ENCODE results near the gene PCLO.
"Not testable (repeated sequence)": the region's sequence is repeated elsewhere in the genome, so short reads cannot be mapped to it uniquely, and the experiment has no call there.

The PCLO gene

GRCh38 chr7:82723411-82723810 lies 439.3 kb downstream of the PCLO start:
- no peak overlapping the region for H3K27ac ChIP-seq (ENCODE audit: low read length)
- no peaks in the 10 kb centered on the region for H3K4me1 ChIP-seq (ENCODE audit: control insufficient read depth in 1 of 2, insufficient read depth in 2 of 2, low read length in 2 of 2)
- H3K27me3 ChIP-seq (ENCODE audit: low read depth, low read length), result no peaks in the 10 kb centered on the region
- no peaks in the 10 kb centered on the region for H3K9me3 ChIP-seq (ENCODE audit: control insufficient read depth in 1 of 2, low read length in 2 of 2)
- no peaks in the 10 kb centered on the region for H3K36me3 ChIP-seq (ENCODE audit: control insufficient read depth in 1 of 2, insufficient read depth in 2 of 2, low read length in 2 of 2)
- H3K4me3 ChIP-seq (ENCODE audit: low read depth in 1 of 2, low read length in 2 of 2), result no peak overlapping the region

- H3K27me3 ChIP-seq (ENCODE audit: low read depth, low read length), result no peaks in the 10 kb centered on the region
- no peaks in the 10 kb centered on the region for H3K4me1 ChIP-seq (ENCODE audit: control insufficient read depth in 1 of 2, insufficient read depth in 2 of 2, low read length in 2 of 2)
- H3K36me3 ChIP-seq (ENCODE audit: control insufficient read depth in 1 of 2, insufficient read depth in 2 of 2, low read length in 2 of 2), result no peaks in the 10 kb centered on the region
- H3K27ac ChIP-seq (ENCODE audit: low read length), result no peak overlapping the region
- no peak overlapping the region for H3K4me3 ChIP-seq (ENCODE audit: low read depth in 1 of 2, low read length in 2 of 2)
- H3K9me3 ChIP-seq (ENCODE audit: control insufficient read depth in 1 of 2, low read length in 2 of 2), result no peaks in the 10 kb centered on the region
Measured at GRCh38 chr7:82722946-82723345, 439.7 kb downstream of the PCLO start.

DNA sequence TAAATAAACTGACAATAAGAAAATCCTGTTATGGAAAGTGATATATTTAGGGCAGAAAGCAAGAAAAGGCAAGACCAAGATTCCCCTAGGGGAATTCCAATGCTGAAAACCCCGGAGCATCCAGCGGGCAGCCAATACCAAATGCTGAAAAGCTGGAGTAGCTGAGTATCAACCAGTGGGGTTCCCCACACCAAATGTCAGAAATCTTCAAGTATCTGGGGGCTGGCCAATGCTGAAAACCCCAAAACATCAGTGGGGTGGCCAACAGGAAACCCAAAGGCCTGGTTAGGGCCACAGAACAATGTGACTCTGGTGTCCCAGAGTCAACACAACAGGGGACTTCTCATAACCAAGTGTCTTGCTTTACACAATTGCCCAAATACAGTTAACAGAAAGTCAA lies 447.3 kb downstream of the PCLO start:
- H3K4me3 ChIP-seq (ENCODE audit: low read depth in 1 of 2, low read length in 2 of 2), result no peak overlapping the region
- H3K27me3 ChIP-seq (ENCODE audit: low read depth, low read length), result no peaks in the 10 kb centered on the region
- H3K9me3 ChIP-seq (ENCODE audit: control insufficient read depth in 1 of 2, low read length in 2 of 2), result no peaks in the 10 kb centered on the region
- H3K4me1 ChIP-seq (ENCODE audit: control insufficient read depth in 1 of 2, insufficient read depth in 2 of 2, low read length in 2 of 2), result peaks cover 0 to 5% of the 10 kb centered on the region in 2 donors
- H3K36me3 ChIP-seq (ENCODE audit: control insufficient read depth in 1 of 2, insufficient read depth in 2 of 2, low read length in 2 of 2), result no peaks in the 10 kb centered on the region
- H3K27ac ChIP-seq (ENCODE audit: low read length), result no peak overlapping the region

GRCh38 chr7:82714883-82715282 lies 447.8 kb downstream of the PCLO start:
- no peak overlapping the region for H3K27ac ChIP-seq (ENCODE audit: low read length)
- H3K27me3 ChIP-seq (ENCODE audit: low read depth, low read length), result no peaks in the 10 kb centered on the region
- H3K4me1 ChIP-seq (ENCODE audit: control insufficient read depth in 1 of 2, insufficient read depth in 2 of 2, low read length in 2 of 2), result peaks cover 0 to 5% of the 10 kb centered on the region in 2 donors
- H3K36me3 ChIP-seq (ENCODE audit: control insufficient read depth in 1 of 2, insufficient read depth in 2 of 2, low read length in 2 of 2), result no peaks in the 10 kb centered on the region
- H3K4me3 ChIP-seq (ENCODE audit: low read depth in 1 of 2, low read length in 2 of 2), result no peak overlapping the region
- H3K9me3 ChIP-seq (ENCODE audit: control insufficient read depth in 1 of 2, low read length in 2 of 2), result no peaks in the 10 kb centered on the region

- H3K4me1 ChIP-seq (ENCODE audit: control insufficient read depth in 1 of 2, insufficient read depth in 2 of 2, low read length in 2 of 2), result peaks cover 5 to 6% of the 10 kb centered on the region in 2 donors
- H3K27me3 ChIP-seq (ENCODE audit: low read depth, low read length), result no peaks in the 10 kb centered on the region
- H3K9me3 ChIP-seq (ENCODE audit: control insufficient read depth in 1 of 2, low read length in 2 of 2), result no peaks in the 10 kb centered on the region
- H3K4me3 ChIP-seq (ENCODE audit: low read depth in 1 of 2, low read length in 2 of 2), result no peak overlapping the region
- H3K36me3 ChIP-seq (ENCODE audit: control insufficient read depth in 1 of 2, insufficient read depth in 2 of 2, low read length in 2 of 2), result no peaks in the 10 kb centered on the region
- H3K27ac ChIP-seq (ENCODE audit: low read length), result no peak overlapping the region
Measured at GRCh38 chr7:82713506-82713905, 449.2 kb downstream of the PCLO start.

DNA sequence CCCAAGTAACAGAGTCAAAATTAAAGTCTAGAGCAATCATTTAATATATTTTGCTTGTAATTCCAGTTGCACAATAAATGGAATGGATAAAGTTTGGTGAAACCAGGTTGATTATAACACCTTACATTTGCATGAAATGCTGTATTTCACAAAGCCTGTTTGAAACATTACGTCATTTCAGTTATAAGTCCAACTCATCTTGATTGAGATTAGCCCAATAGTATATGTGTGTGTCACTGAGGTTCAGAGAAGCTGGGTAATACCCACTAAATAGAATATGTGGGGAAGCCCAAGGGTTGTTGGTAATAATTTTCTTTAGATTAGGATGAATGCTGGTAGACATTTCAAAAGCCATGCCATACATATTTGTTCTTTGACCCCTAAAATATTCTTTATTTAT lies 456.3 kb downstream of the PCLO start:
- not testable (repeated sequence) for H3K36me3 ChIP-seq (ENCODE audit: control insufficient read depth in 1 of 2, insufficient read depth in 2 of 2, low read length in 2 of 2); H3K27me3 ChIP-seq (ENCODE audit: low read depth, low read length); H3K4me1 ChIP-seq (ENCODE audit: control insufficient read depth in 1 of 2, insufficient read depth in 2 of 2, low read length in 2 of 2)

DNA sequence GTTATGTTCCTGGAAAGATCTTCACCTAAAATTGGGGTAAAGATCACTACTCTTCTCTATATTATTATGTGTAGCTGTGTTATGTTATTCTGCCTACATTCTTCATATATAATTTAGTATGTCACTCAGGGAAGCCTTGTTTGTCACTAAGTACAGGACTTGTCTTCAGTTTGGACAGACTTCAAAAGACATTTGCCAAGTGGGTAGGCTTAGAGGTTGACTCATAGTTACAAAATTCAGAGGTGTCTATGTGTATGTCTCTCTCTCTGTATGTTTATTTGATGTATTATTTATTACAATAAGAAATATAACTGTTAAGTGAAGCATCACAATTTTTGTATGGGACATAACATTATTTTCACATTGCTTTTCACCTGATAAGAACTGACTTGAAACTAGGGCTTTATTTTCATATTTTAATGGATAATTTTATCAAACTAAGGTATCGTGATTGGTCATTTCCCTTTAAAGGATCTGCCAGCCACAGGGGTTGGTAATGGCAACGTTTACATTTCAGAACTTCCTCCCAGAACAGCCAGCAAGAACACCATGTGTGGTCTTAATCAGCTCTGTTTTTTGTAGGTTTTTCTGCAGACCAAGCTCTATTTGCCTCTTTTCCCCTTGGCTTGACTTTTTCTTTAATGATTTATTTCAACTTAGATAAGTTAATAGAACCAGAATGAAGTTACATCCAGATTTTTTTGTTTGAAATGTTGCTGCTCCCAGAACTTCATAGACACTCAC lies 457.0 kb downstream of the PCLO start:
- Histone ChIP-seq H3K27me3 (ENCODE audit: low read depth, low read length) (no peaks in the 10 kb centered on the region), H3K36me3 (ENCODE audit: control insufficient read depth in 1 of 2, insufficient read depth in 2 of 2, low read length in 2 of 2) (no peaks in the 10 kb centered on the region), H3K4me3 (ENCODE audit: low read depth in 1 of 2, low read length in 2 of 2) (no peak overlapping the region), H3K4me1 (ENCODE audit: control insufficient read depth in 1 of 2, insufficient read depth in 2 of 2, low read length in 2 of 2) (peaks cover 0 to 6% of the 10 kb centered on the region in 2 donors), H3K27ac (ENCODE audit: low read length) (no peak overlapping the region), H3K9me3 (ENCODE audit: control insufficient read depth in 1 of 2, low read length in 2 of 2) (no peaks in the 10 kb centered on the region)

More for the DNA sequence above, 456.3 kb downstream of the PCLO start:
- not testable (repeated sequence) for H3K9me3 ChIP-seq (ENCODE audit: control insufficient read depth in 1 of 2, low read length in 2 of 2); H3K4me3 ChIP-seq (ENCODE audit: low read depth in 1 of 2, low read length in 2 of 2); H3K27ac ChIP-seq (ENCODE audit: low read length)

DNA sequence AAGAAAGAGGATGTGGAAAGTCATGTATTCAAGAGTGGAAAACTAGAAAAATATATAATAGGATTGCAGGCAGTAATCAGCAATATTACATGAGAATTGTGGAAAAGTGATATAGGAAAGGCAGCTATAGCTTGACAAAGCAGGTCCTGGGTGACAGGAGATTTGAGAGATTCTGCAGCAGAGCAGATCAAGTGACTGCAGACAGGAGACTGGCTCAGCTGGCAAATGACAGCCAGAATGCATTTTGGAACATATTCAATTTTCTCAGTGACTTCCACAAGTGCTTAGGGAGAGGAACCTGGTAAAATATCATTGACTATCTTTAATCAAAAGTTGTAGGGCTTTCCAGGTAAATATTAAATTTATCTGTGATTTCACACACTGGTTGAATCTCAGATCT lies 458.6 kb downstream of the PCLO start:
- Histone ChIP-seq H3K36me3 (ENCODE audit: control insufficient read depth in 1 of 2, insufficient read depth in 2 of 2, low read length in 2 of 2) (no peaks in the 10 kb centered on the region), H3K4me3 (ENCODE audit: low read depth in 1 of 2, low read length in 2 of 2) (no peak overlapping the region), H3K4me1 (ENCODE audit: control insufficient read depth in 1 of 2, insufficient read depth in 2 of 2, low read length in 2 of 2) (peaks cover 0 to 6% of the 10 kb centered on the region in 2 donors), H3K27ac (ENCODE audit: low read length) (no peak overlapping the region), H3K9me3 (ENCODE audit: control insufficient read depth in 1 of 2, low read length in 2 of 2) (no peaks in the 10 kb centered on the region), H3K27me3 (ENCODE audit: low read depth, low read length) (no peaks in the 10 kb centered on the region)

Measured in muscle layer of duodenum (tissue), 2 donors.